CD14-positive monocyte (primary cell): ENCODE measurements around the gene ZMYND15. TPM values are rescaled to one million over a fixed set of nuclear protein-coding genes. Genes with fewer than 3 reads are reported as not detected.
A peak's percentile ranks its signal among the peaks of the same experiment; 100 is the strongest.

ENCODE experiments used
- DNase-seq, 3 donors: peaks; one replicate each; pipeline ENCODE4 v3.0.0-alpha.2; 2011 to 2022
- H2AFZ ChIP-seq: 2 replicates; pipeline ENCODE4 v1.6.0; 2012; ENCODE audit warnings: mild to moderate bottlenecking, low read depth, low read length, inconsistent platforms; ENCODE audit not compliant: insufficient read depth, poor library complexity, severe bottlenecking
- H3K27ac ChIP-seq, 2 donors: 1 replicate in 1 of 2; 2 replicates in 1 of 2; pipeline ENCODE4 v1.5.1; 2012 to 2013; ENCODE audit warnings: low read length in 2 of 2, control low read depth in 1 of 2, inconsistent platforms in 1 of 2, low read depth in 1 of 2, mild to moderate bottlenecking in 1 of 2
- H3K27me3 ChIP-seq, 2 donors: one replicate each; pipeline versions ENCODE4 v1.6.0 to v1.6.1; 2011 to 2013; ENCODE audit warnings: low read length in 2 of 2; ENCODE audit not compliant: control insufficient read depth in 2 of 2, insufficient read depth in 2 of 2
- H3K36me3 ChIP-seq, 2 donors: replicated peaks in 1 of 2; 1 replicate in 1 of 2; 2 replicates in 1 of 2; pipeline versions ENCODE4 v1.5.1 to v1.6.1; 2012 to 2013; ENCODE audit warnings: low read length in 2 of 2, control low read depth in 1 of 2, inconsistent platforms in 1 of 2, mild to moderate bottlenecking in 1 of 2; ENCODE audit not compliant: insufficient read depth in 2 of 2, control insufficient read depth in 1 of 2
- H3K4me1 ChIP-seq, 2 donors: 1 replicate in 1 of 2; 2 replicates in 1 of 2; pipeline versions ENCODE4 v1.5.1 to v1.6.1; 2012 to 2013; ENCODE audit warnings: low read length in 2 of 2, control low read depth in 1 of 2, inconsistent platforms in 1 of 2, mild to moderate bottlenecking in 1 of 2, moderate library complexity in 1 of 2; ENCODE audit not compliant: insufficient read depth in 2 of 2, control insufficient read depth in 1 of 2
- H3K4me2 ChIP-seq: replicated peaks from 2 replicates; pipeline ENCODE3; 2012; ENCODE audit warnings: low read length, moderate library complexity, mild to moderate bottlenecking; ENCODE audit not compliant: poor library complexity, severe bottlenecking; ENCODE audit errors: extremely low read depth
- H3K4me3 ChIP-seq, 3 experiments: fragments of 200-600 bp in 1 of 3; sonication (generic) in 1 of 3; replicated peaks in 1 of 3; 1 replicate in 2 of 3; 2 replicates in 1 of 3; pipeline ENCODE4 v1.5.1; 2011 to 2013; ENCODE audit warnings: low read length in 3 of 3, mild to moderate bottlenecking in 3 of 3, control low read depth in 2 of 3, low read depth in 2 of 3, inconsistent platforms in 1 of 3, moderate library complexity in 1 of 3
- H3K79me2 ChIP-seq: 2 replicates; pipeline ENCODE4 v1.6.0; 2012; ENCODE audit warnings: mild to moderate bottlenecking, control low read depth, inconsistent platforms, low read length, moderate library complexity; ENCODE audit not compliant: insufficient read depth
- H3K9ac ChIP-seq: 2 replicates; pipeline ENCODE4 v1.6.0; 2017; ENCODE audit warnings: low read length, mild to moderate bottlenecking; ENCODE audit not compliant: insufficient read depth, poor library complexity, severe bottlenecking
- H3K9me3 ChIP-seq, 2 donors: replicated peaks in 1 of 2; 1 replicate in 1 of 2; 2 replicates in 1 of 2; pipeline versions ENCODE4 v1.5.1 to v1.6.1; 2012 to 2013; ENCODE audit warnings: low read length in 2 of 2, control low read depth in 1 of 2; ENCODE audit not compliant: control insufficient read depth in 1 of 2, insufficient read depth in 1 of 2
- H4K20me1 ChIP-seq: 2 replicates; pipeline ENCODE4 v1.6.0; 2012; ENCODE audit warnings: mild to moderate bottlenecking, low read length, control low read depth, moderate library complexity; ENCODE audit not compliant: insufficient read depth
- H3K27ac Mint-ChIP-seq, 7 donors: one replicate each; pipeline ENCODE4 v1.8.0; 2020; ENCODE audit warnings: mild to moderate bottlenecking in 7 of 7, mixed read lengths in 7 of 7, moderate library complexity in 6 of 7, inconsistent platforms in 2 of 7
- H3K27me3 Mint-ChIP-seq, 3 donors: one replicate each; pipeline ENCODE4 v1.8.0; 2021 to 2022; ENCODE audit warnings: low read depth in 3 of 3, mild to moderate bottlenecking in 3 of 3, mixed read lengths in 3 of 3, moderate library complexity in 3 of 3, inconsistent platforms in 1 of 3
- H3K36me3 Mint-ChIP-seq, 2 donors: one replicate each; pipeline ENCODE4 v1.8.0; 2020; ENCODE audit warnings: mixed read lengths in 2 of 2, inconsistent platforms in 1 of 2, mild to moderate bottlenecking in 1 of 2
- H3K4me1 Mint-ChIP-seq: one replicate; pipeline ENCODE4 v1.8.0; 2020; ENCODE audit warnings: mild to moderate bottlenecking, mixed read lengths
- H3K4me3 Mint-ChIP-seq, 2 donors: one replicate each; pipeline ENCODE4 v1.8.0; 2020; ENCODE audit warnings: mild to moderate bottlenecking in 2 of 2, mixed read lengths in 2 of 2, moderate library complexity in 1 of 2
- H3K9me3 Mint-ChIP-seq, 7 donors: one replicate each; pipeline ENCODE4 v1.8.0; 2020 to 2022; ENCODE audit warnings: mixed read lengths in 7 of 7, mild to moderate bottlenecking in 6 of 7, moderate library complexity in 6 of 7, inconsistent platforms in 2 of 7
- CTCF ChIP-seq: fragments of 200-600 bp; IDR thresholded peaks from one replicate; pipeline ENCODE4 v1.8.0; 2022; ENCODE audit warnings: antibody characterized with exemption, mild to moderate bottlenecking
- WGBS: methylation state at CpG from one replicate; pipeline ENCODE4 v1.1.5; 2013; ENCODE audit warnings: missing lambda C conversion rate; ENCODE audit not compliant: insufficient coverage; 5-methylcytosine and 5-hydroxymethylcytosine counted together
- intact Hi-C, 2 donors: fragments of 100-400 bp; cut with micrococcal nuclease; formaldehyde crosslinking; loops; one replicate each; pipeline versions ENCODE4 v1.15.0 to v1.15.1; 2023
- polyA plus RNA-seq, 3 donors: library from polyadenylated mRNA; depleted of rRNA in 1 of 3; unstranded in 2 of 3; stranded (reverse) in 1 of 3; fragments of 300-500 nt in 2 of 3; fragments of >200 nt in 1 of 3; fragmentation: Illumina TruSeq in 2 of 3; gene quantifications; 1 replicate in 2 of 3; 2 replicates in 1 of 3; pipeline ENCODE4 v1.2.3, GENCODE V29; 2012 to 2021

The ZMYND15 gene
- polyA plus RNA-seq, 3 donors = 0.97 to 13.6 (median 1.2) TPM

- H3K4me1 ChIP-seq = peaks cover 40 to 44% of the 10 kb centered on the region in 2 donors
- WGBS = 80% methylated on average over 4 of the region's 8 CpGs
- Mint-ChIP-seq H3K4me1 (peaks cover 41% of the 10 kb centered on the region), H3K27ac (no peak overlapping the region), H3K9me3 (peaks cover 0 to 9% (median 5%) of the 10 kb centered on the region in 7 donors), H3K36me3 (peaks cover 4 to 12% of the 10 kb centered on the region in 2 donors), H3K27me3 (peaks cover 0 to 4% (median 0%) of the 10 kb centered on the region in 3 donors), H3K4me3 (peak overlapping the region in 1 of 2 donors; percentile 9)
- no peak overlapping the region for H3K4me3 ChIP-seq
- no peak for TF ChIP-seq CTCF
- H3K79me2 ChIP-seq = peaks cover 29% of the 10 kb centered on the region
- H2AFZ ChIP-seq = no peak overlapping the region
- DNase-seq = no peak
- H3K9ac ChIP-seq = no peak overlapping the region
- no peak overlapping the region for H3K4me2 ChIP-seq
- H3K9me3 ChIP-seq = peaks cover 0 to 4% of the 10 kb centered on the region in 2 donors
- no peaks in the 10 kb centered on the region for H3K27me3 ChIP-seq
- H4K20me1 ChIP-seq = peaks cover 19% of the 10 kb centered on the region
- intact Hi-C loops = no loop called here
- H3K36me3 ChIP-seq = peaks cover 0 to 2% of the 10 kb centered on the region in 2 donors
- no peak overlapping the region for H3K27ac ChIP-seq
Measured at GRCh38 chr17:4708436-4708835, 31.2 kb upstream of the ZMYND15 start.

- peak within 1 kb of the TSS; percentile 96 for H3K9ac ChIP-seq
- Mint-ChIP-seq H3K4me1 (peaks cover 46% of the 10 kb centered on the region), H3K27ac (peak within 1 kb of the TSS; percentile 97 to 99 (median 99)), H3K9me3 (peaks cover 0 to 9% (median 5%) of the 10 kb centered on the region in 7 donors), H3K4me3 (peak within 1 kb of the TSS; percentile 97 to 98), H3K27me3 (peaks cover 0 to 4% (median 0%) of the 10 kb centered on the region in 3 donors), H3K36me3 (peaks cover 8 to 21% of the 10 kb centered on the region in 2 donors)
- peak within 1 kb of the TSS; percentile 86 for H3K4me2 ChIP-seq
- peaks cover 40% of the 10 kb centered on the region for H3K79me2 ChIP-seq
- peak; percentile 82 for TF ChIP-seq CTCF
- peaks cover 35% of the 10 kb centered on the region for H4K20me1 ChIP-seq
- H3K27me3 ChIP-seq = no peaks in the 10 kb centered on the region
- peaks cover 44 to 50% of the 10 kb centered on the region in 2 donors for H3K4me1 ChIP-seq
- H3K9me3 ChIP-seq = peaks cover 0 to 4% of the 10 kb centered on the region in 2 donors
- WGBS = under 1% methylated on average over 52 of the region's 67 CpGs
- intact Hi-C loops = loop anchor here (1.0 to 5.0 kb wide), 5 partner anchors 21 to 179 kb away; partner anchors contain the start of genes MED11 (in 1 of the 2) and PSMB6 (in 1 of the 2)
- H3K36me3 ChIP-seq = peaks cover under 1 to 9% of the 10 kb centered on the region in 2 donors
- H2AFZ ChIP-seq = peak within 1 kb of the TSS; percentile 68
- DNase-seq = peak; percentile 97 to 99 (median 98)
- peak within 1 kb of the TSS; percentile 74 to 99 (median 93) for H3K4me3 ChIP-seq
- peak within 1 kb of the TSS; percentile 93 to 98 for H3K27ac ChIP-seq
Measured at GRCh38 chr17:4709794-4710692, 29.6 kb upstream of the ZMYND15 start, which contains the start of gene ARRB2. Gene ARRB2 (plus strand): TSS chr17:4710632. CDS start chr17:4710722, 90 bp downstream.
